Measurements from ENCODE around the gene PKP1. TPM values are rescaled to one million over a fixed set of nuclear protein-coding genes. Genes with fewer than 3 reads are reported as not detected.

PKP1 gene
- total RNA-seq, 4 donors from 2014 or later, result 0.27 to 12.8 (median 4.0) TPM

DNA sequence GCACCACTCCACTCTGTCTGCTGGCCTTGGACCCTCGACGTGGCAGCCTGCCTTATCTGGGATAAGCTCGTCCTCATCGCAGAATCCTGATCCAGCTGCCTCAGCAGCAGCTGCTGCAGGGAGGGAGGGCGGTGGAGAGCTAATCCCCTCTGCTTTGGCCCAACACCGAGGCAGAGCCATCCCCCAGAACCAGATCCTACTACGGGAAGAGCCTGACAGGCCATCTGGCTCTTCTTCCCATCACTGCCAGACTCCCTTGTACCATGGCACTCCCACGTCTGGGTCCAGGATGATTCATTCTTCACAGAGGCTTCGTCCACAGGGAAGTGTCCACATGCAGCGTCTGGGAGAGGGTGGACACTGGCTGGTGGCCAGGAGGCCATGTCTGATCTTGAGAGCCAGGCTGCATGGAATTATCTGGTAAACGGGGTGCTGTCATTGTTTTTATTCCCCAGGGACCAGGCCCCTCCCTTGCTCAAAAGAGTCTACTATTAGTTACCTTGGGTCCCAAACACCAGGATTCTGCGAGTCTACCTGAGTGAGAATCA, 14.6 kb upstream of the PKP1 start:
- 0 to 14% methylated on average over 1 to 5 of the region's 12 CpGs for WGBS, 2 donors (ENCODE audit: low coverage in 1 of 2)
- no peak for TF ChIP-seq POLR2A (IDR thresholded peaks at IDR 0.05)
- TF ChIP-seq, protein P1, sequence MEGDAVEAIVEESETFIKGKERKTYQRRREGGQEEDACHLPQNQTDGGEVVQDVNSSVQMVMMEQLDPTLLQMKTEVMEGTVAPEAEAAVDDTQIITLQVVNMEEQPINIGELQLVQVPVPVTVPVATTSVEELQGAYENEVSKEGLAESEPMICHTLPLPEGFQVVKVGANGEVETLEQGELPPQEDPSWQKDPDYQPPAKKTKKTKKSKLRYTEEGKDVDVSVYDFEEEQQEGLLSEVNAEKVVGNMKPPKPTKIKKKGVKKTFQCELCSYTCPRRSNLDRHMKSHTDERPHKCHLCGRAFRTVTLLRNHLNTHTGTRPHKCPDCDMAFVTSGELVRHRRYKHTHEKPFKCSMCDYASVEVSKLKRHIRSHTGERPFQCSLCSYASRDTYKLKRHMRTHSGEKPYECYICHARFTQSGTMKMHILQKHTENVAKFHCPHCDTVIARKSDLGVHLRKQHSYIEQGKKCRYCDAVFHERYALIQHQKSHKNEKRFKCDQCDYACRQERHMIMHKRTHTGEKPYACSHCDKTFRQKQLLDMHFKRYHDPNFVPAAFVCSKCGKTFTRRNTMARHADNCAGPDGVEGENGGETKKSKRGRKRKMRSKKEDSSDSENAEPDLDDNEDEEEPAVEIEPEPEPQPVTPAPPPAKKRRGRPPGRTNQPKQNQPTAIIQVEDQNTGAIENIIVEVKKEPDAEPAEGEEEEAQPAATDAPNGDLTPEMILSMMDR (IDR thresholded peaks at IDR 0.05), result no peak
- no peak for TF ChIP-seq EP300 (IDR thresholded peaks at IDR 0.05)
- TF ChIP-seq POLR2AphosphoS5 (IDR thresholded peaks at IDR 0.05), result no peak
- no peaks in the 10 kb centered on the region for H3K9me3 ChIP-seq
- ATAC-seq, result no peak
- peaks cover 40% of the 10 kb centered on the region for H3K27me3 ChIP-seq
- no peaks in the 10 kb centered on the region for H3K4me1 ChIP-seq
- H3K27ac ChIP-seq, result no peak overlapping the region
- H3K36me3 ChIP-seq, result no peaks in the 10 kb centered on the region
- no peak overlapping the region for H3K4me3 ChIP-seq

GRCh38 chr1:201269281-201269680, 14.0 kb upstream of the PKP1 start:
- no peak for ATAC-seq
- Histone ChIP-seq H3K27ac (no peak overlapping the region), H3K4me3 (no peak overlapping the region), H3K9me3 (no peaks in the 10 kb centered on the region), H3K27me3 (peaks cover 40% of the 10 kb centered on the region), H3K36me3 (no peaks in the 10 kb centered on the region), H3K4me1 (no peaks in the 10 kb centered on the region)
- WGBS, 2 donors (ENCODE audit: low coverage in 1 of 2), result 89 to 100% methylated on average over 1 to 6 of the region's 7 CpGs
- no peak for TF ChIP-seq POLR2AphosphoS5 (IDR thresholded peaks at IDR 0.05)
- TF ChIP-seq, protein P1 (IDR thresholded peaks at IDR 0.05), result no peak
- TF ChIP-seq EP300 (IDR thresholded peaks at IDR 0.05), result no peak
- TF ChIP-seq POLR2A (IDR thresholded peaks at IDR 0.05), result no peak

- Histone ChIP-seq H3K36me3 (no peaks in the 10 kb centered on the region), H3K9me3 (no peaks in the 10 kb centered on the region), H3K4me1 (no peaks in the 10 kb centered on the region), H3K27ac (no peak overlapping the region), H3K27me3 (peaks cover 40% of the 10 kb centered on the region), H3K4me3 (no peak overlapping the region)
- TF ChIP-seq, protein P1 (IDR thresholded peaks at IDR 0.05), result no peak
- TF ChIP-seq POLR2AphosphoS5 (IDR thresholded peaks at IDR 0.05), result no peak
- TF ChIP-seq POLR2A (IDR thresholded peaks at IDR 0.05), result no peak
- TF ChIP-seq EP300 (IDR thresholded peaks at IDR 0.05), result no peak
- ATAC-seq, result no peak
- WGBS, 2 donors (ENCODE audit: low coverage in 1 of 2), result 72 to 90% methylated on average over 3 to 4 of the region's 6 CpGs
Observed at GRCh38 chr1:201269900-201270410, 13.4 kb upstream of the PKP1 start.

DNA sequence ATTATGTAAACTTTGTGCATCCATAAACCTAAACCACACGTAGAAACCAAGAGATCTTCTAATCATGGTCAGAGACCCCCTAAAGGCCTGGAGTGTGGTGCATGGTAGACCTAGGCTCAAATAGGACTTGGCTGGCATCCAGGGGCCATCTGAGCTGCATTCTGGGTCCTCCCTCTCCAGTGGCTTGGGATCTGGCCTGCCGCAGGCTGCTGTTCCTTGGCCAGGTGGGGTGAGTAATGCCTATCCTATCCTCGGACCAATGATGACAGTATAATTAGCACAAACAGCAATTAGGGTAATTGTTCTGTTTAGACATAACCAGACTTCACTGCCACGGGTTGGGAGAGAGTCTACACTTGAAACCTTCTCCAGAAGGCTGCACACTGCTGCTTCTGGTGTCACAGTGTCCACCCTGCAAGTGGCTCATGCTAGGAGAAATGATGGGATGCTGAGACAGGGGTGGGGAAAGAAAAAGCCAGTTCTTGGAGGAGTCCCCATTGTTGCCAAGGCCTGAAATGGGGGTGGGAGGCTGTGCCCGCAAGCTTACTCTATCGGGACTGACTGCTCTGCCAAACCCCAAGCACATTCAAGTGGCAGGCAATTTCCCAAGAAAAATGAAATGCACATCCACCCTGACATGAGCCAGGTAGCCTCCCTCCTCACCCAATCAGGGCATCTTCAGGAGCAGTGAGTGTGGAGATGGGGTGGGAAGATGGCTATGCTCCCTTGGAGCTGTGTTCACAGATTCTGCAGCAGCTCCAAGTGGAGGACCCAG, 12.5 kb upstream of the PKP1 start:
- H3K4me3 ChIP-seq, result no peak overlapping the region
- peaks cover 40% of the 10 kb centered on the region for H3K27me3 ChIP-seq
- ATAC-seq, result no peak
- H3K4me1 ChIP-seq, result no peaks in the 10 kb centered on the region
- H3K27ac ChIP-seq, result no peak overlapping the region
- 90 to 93% methylated on average over 4 of the region's 6 CpGs for WGBS, 2 donors (ENCODE audit: low coverage in 1 of 2)
- H3K36me3 ChIP-seq, result no peaks in the 10 kb centered on the region
- TF ChIP-seq POLR2AphosphoS5 (IDR thresholded peaks at IDR 0.05) (no peak), POLR2A (IDR thresholded peaks at IDR 0.05) (no peak), EP300 (IDR thresholded peaks at IDR 0.05) (no peak)
- TF ChIP-seq, protein P1 (IDR thresholded peaks at IDR 0.05), result no peak
- no peaks in the 10 kb centered on the region for H3K9me3 ChIP-seq
